ENCODE results near the gene ATP6V1A. TPM values are rescaled to one million over a fixed set of nuclear protein-coding genes. Genes with fewer than 3 reads are reported as not detected.

Gene ATP6V1A
- total RNA-seq, 2 donors from 2014 or later = 27.8 to 32.2 TPM

- ATAC-seq (ENCODE audit: insufficient number of reproducible peaks, low FRiP score, low read depth) = no peak
- H3K4me3 ChIP-seq = no peak overlapping the region
- no peak for DNase-seq (ENCODE audit: low spot score)
- no peaks in the 10 kb centered on the region for H3K9me3 ChIP-seq
- H3K27me3 ChIP-seq (replicated peaks; ENCODE audit: insufficient read depth) = no peaks in the 10 kb centered on the region
- no peaks in the 10 kb centered on the region for H3K36me3 ChIP-seq
- H3K4me1 ChIP-seq (ENCODE audit: control insufficient read depth in 1 of 2, low read depth in 2 of 2) = peaks cover 5 to 7% of the 10 kb centered on the region in 2 donors
- no peak for TF ChIP-seq CTCF (IDR thresholded peaks at IDR 0.05)
- no peak overlapping the region for H3K27ac ChIP-seq
Measured at GRCh38 chr3:113754494-113755159, 7.8 kb downstream of the ATP6V1A start.

DNA sequence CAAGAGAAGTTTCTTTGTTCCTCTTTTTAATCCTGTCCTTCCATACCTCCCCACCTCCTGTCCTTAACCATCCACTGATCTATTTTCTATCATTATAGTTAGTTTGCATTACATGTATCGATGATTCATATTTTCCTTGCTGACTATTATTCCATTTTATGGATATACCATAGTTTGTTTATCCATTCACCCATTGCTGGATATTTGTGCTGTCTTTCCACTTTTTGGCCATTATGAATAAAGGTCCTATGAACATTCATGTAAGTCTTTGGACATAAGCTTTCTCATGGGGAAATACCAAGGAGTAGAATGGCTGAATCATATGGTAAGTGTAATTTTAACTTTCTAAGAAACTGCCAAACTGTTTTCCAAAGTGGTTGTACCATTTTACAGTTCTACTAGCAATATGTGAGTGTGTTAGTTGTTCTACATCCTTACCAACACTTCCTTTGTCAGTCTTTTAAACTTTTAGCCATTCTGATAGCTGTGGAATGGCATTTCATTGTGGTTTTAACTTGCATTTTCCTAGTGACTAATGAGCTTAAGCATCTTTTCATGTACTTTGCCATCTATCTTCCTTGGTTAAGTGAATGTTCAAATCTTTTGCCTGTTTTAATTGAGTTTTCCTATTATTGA is 11.7 kb downstream of the ATP6V1A start:
- Histone ChIP-seq H3K27me3 (replicated peaks; ENCODE audit: insufficient read depth) (no peaks in the 10 kb centered on the region), H3K4me3 (no peak overlapping the region), H3K9me3 (no peaks in the 10 kb centered on the region), H3K36me3 (no peaks in the 10 kb centered on the region), H3K4me1 (ENCODE audit: control insufficient read depth in 1 of 2, low read depth in 2 of 2) (peaks cover 0 to 5% of the 10 kb centered on the region in 2 donors), H3K27ac (no peak overlapping the region)
- TF ChIP-seq CTCF (IDR thresholded peaks at IDR 0.05) = no peak
- DNase-seq (ENCODE audit: low spot score) = no peak
- no peak for ATAC-seq (ENCODE audit: insufficient number of reproducible peaks, low FRiP score, low read depth)

- Histone ChIP-seq H3K36me3 (no peaks in the 10 kb centered on the region), H3K27ac (no peak overlapping the region), H3K9me3 (no peaks in the 10 kb centered on the region), H3K4me3 (no peak overlapping the region), H3K4me1 (ENCODE audit: control insufficient read depth in 1 of 2, low read depth in 2 of 2) (no peaks in the 10 kb centered on the region), H3K27me3 (replicated peaks; ENCODE audit: insufficient read depth) (no peaks in the 10 kb centered on the region)
- DNase-seq (ENCODE audit: low spot score) (no peak), ATAC-seq (ENCODE audit: insufficient number of reproducible peaks, low FRiP score, low read depth) (no peak)
- no peak for TF ChIP-seq CTCF (IDR thresholded peaks at IDR 0.05)
Measured at GRCh38 chr3:113764698-113765097, 17.9 kb downstream of the ATP6V1A start.

DNA sequence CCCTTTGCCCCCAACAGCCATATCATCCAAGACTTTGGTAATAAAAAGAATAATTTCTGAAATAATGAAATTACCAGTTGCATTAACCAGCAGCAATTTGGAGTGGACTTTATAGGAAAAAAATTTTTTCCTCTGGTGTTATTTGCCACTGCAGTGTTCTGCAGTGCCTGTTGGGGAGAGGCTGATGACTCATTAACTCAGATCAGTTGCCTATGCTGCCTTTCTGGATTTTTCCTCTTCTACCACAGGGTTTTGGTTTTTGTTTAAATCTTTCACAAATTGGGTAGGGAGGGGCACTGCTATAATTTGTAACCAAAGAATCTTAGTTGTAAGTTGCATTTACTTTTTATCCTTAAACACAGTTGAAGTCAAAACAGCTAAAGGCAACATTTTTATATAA is 22.7 kb downstream of the ATP6V1A start:
- ATAC-seq (ENCODE audit: insufficient number of reproducible peaks, low FRiP score, low read depth) (peak; percentile 67), DNase-seq (ENCODE audit: low spot score) (no peak)
- Histone ChIP-seq H3K27me3 (replicated peaks; ENCODE audit: insufficient read depth) (no peaks in the 10 kb centered on the region), H3K9me3 (no peaks in the 10 kb centered on the region), H3K4me1 (ENCODE audit: control insufficient read depth in 1 of 2, low read depth in 2 of 2) (no peaks in the 10 kb centered on the region), H3K36me3 (no peaks in the 10 kb centered on the region), H3K4me3 (no peak overlapping the region), H3K27ac (no peak overlapping the region)
- no peak for TF ChIP-seq CTCF (IDR thresholded peaks at IDR 0.05)

DNA sequence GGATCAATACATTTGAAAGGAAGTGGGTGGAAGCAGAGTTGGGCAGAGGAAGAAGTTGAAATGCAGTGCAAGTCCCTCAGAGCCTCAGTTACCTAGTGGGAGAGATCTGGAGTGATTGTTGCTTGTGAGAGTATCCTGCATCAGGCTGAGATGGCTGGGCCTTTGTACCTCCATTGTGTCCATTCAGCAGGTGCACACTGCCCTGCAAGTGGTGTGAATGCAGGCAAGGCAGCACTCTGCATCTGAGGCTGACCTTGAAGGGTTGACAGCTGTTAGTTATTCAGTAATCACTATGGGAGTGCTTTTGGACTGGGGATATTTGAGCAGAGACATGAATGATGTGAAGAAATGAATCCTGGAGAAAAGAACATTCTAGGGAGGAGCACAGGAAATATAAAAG is 25.2 kb downstream of the ATP6V1A start:
- no peak for ATAC-seq (ENCODE audit: insufficient number of reproducible peaks, low FRiP score, low read depth)
- Histone ChIP-seq H3K4me3 (no peak overlapping the region), H3K27ac (no peak overlapping the region), H3K4me1 (ENCODE audit: control insufficient read depth in 1 of 2, low read depth in 2 of 2) (no peaks in the 10 kb centered on the region), H3K27me3 (replicated peaks; ENCODE audit: insufficient read depth) (no peaks in the 10 kb centered on the region), H3K9me3 (no peaks in the 10 kb centered on the region), H3K36me3 (no peaks in the 10 kb centered on the region)
- DNase-seq (ENCODE audit: low spot score) = no peak
- TF ChIP-seq CTCF (IDR thresholded peaks at IDR 0.05) = no peak

All from thoracic aorta (tissue), 2 donors.